ENCODE measurements around the gene PWWP2A.

DNA sequence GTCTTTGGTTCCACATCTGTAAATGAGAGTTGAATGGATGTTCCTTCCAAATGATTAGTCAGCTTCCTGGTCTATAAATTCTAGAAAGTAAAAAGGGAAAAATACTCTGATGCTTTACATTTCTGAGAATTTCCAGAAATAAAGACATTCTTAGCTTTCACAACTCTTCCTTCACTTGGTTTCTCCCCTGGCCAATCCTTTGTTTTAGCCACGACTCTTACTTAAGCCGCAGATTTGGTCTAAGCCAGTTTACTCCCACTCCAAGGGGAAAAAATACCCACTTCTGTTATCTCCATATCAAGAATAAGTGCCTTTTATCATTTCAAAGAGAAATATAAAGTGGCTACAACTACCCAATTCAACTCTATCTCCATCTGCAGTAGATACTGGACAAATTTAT is 29.7 kb downstream of the PWWP2A start:
- TF ChIP-seq, protein P1, sequence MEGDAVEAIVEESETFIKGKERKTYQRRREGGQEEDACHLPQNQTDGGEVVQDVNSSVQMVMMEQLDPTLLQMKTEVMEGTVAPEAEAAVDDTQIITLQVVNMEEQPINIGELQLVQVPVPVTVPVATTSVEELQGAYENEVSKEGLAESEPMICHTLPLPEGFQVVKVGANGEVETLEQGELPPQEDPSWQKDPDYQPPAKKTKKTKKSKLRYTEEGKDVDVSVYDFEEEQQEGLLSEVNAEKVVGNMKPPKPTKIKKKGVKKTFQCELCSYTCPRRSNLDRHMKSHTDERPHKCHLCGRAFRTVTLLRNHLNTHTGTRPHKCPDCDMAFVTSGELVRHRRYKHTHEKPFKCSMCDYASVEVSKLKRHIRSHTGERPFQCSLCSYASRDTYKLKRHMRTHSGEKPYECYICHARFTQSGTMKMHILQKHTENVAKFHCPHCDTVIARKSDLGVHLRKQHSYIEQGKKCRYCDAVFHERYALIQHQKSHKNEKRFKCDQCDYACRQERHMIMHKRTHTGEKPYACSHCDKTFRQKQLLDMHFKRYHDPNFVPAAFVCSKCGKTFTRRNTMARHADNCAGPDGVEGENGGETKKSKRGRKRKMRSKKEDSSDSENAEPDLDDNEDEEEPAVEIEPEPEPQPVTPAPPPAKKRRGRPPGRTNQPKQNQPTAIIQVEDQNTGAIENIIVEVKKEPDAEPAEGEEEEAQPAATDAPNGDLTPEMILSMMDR (IDR thresholded peaks at IDR 0.05 in 8 of 11, conservative IDR thresholded peaks at IDR 0.05 in 3 of 11), result no peak
- no peak for TF ChIP-seq POLR2A (IDR thresholded peaks at IDR 0.05)
